ENCODE measurements around the gene SOCS2. TPM values are rescaled to one million over a fixed set of nuclear protein-coding genes. Genes with fewer than 3 reads are reported as not detected.
"Not testable (repeated sequence)": the region's sequence is repeated elsewhere in the genome, so short reads cannot be mapped to it uniquely, and the experiment has no call there.

The SOCS2 gene
- total RNA-seq, 6 experiments from 2014 or later: 0.75 to 17.4 (median 12.7) TPM

DNA sequence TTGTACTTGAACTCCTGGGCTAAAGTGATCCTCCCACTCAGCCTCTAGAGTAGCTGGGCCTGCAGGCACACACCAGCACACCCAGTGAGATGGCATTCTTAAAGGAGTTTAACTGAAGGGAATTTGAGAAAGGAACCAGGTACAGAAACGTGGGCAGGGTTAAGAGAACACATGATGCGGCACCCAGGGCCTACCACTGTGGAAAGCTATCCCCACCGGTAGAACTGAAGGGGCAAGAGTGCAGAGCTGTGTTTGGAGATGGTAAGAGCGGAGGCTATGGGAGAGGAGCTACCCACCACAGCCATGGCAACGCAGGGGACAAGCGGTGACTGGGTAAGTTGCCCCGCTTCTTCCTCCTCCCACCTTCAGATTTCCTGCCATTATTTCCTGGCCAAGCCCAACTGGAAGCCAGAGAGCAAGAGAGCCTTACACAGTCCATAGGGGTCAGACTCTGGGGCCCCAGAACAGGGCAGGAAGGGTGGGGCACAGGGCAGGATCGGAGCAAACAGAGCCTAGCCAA lies 46.5 kb downstream of the SOCS2 start:
- intact Hi-C loops (cut with DNase I): no loop called here
- ATAC-seq (no peak), DNase-seq (no peak)
- Histone ChIP-seq H3K27ac (no peak overlapping the region), H3K4me3 (no peak overlapping the region), H3K36me3 (no peaks in the 10 kb centered on the region), H3K9me3 (no peaks in the 10 kb centered on the region), H3K4me1 (no peaks in the 10 kb centered on the region), H3K27me3 (no peaks in the 10 kb centered on the region)
- WGBS (ENCODE audit: insufficient coverage, low coverage, low lambda C conversion rate, missing lambda C conversion rate): no CpG with 5 or more reads among the region's 8 CpGs
- TF ChIP-seq, protein P1, sequence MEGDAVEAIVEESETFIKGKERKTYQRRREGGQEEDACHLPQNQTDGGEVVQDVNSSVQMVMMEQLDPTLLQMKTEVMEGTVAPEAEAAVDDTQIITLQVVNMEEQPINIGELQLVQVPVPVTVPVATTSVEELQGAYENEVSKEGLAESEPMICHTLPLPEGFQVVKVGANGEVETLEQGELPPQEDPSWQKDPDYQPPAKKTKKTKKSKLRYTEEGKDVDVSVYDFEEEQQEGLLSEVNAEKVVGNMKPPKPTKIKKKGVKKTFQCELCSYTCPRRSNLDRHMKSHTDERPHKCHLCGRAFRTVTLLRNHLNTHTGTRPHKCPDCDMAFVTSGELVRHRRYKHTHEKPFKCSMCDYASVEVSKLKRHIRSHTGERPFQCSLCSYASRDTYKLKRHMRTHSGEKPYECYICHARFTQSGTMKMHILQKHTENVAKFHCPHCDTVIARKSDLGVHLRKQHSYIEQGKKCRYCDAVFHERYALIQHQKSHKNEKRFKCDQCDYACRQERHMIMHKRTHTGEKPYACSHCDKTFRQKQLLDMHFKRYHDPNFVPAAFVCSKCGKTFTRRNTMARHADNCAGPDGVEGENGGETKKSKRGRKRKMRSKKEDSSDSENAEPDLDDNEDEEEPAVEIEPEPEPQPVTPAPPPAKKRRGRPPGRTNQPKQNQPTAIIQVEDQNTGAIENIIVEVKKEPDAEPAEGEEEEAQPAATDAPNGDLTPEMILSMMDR (IDR thresholded peaks at IDR 0.05): no peak
- no peak for TF ChIP-seq POLR2A (IDR thresholded peaks at IDR 0.05)

DNA sequence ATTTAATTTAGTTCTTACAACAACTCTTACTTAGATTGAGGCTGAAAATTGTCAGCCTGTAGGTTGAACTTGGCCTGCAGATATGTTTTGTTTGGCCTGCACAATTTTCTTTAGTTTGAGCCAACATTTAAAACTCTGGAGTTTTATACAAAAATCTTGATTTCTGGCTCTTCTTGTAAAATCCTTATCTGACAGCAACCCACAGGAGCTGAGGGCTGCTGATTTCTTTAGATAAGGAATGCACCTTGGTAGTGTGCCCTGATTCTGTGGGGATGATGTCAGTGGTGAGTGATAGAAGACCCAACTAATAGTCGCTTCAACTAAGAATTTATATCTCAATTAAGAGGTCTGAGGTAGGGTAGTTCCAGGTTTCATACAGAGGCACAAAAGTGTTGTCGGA lies 49.5 kb downstream of the SOCS2 start:
- no peaks in the 10 kb centered on the region for H3K36me3 ChIP-seq
- ATAC-seq (no peak), DNase-seq (no peak)
- WGBS (ENCODE audit: insufficient coverage, low coverage, low lambda C conversion rate, missing lambda C conversion rate): no CpG with 5 or more reads among the region's 2 CpGs
- TF ChIP-seq POLR2A (IDR thresholded peaks at IDR 0.05): no peak
- TF ChIP-seq, protein P1 (IDR thresholded peaks at IDR 0.05): no peak
- H3K27me3 ChIP-seq: no peaks in the 10 kb centered on the region
- no peaks in the 10 kb centered on the region for H3K9me3 ChIP-seq
- no peaks in the 10 kb centered on the region for H3K4me1 ChIP-seq
- H3K4me3 ChIP-seq: no peak overlapping the region
- intact Hi-C loops (cut with DNase I): no loop called here
- H3K27ac ChIP-seq: no peak overlapping the region

DNA sequence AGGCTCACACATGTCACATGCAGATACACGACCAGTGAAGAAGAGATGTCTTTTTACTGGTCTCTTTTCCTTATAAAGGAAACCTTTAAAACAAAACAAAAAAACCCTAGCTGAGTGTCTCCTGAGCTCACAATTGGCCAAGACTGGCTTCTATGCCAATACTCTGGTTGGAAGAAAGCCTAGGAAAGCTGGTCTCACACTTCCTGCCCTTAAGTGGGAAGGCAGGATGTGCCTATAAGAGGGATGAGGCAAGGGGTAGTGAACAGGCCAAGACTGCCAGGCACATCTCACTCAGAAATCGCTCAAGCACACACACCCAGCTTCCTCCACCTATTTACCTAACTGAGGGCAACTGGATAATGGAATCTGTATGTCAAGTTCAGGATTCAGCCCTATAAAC lies 50.0 kb downstream of the SOCS2 start:
- no peaks in the 10 kb centered on the region for H3K9me3 ChIP-seq
- no peak overlapping the region for H3K27ac ChIP-seq
- WGBS (ENCODE audit: insufficient coverage, low coverage, low lambda C conversion rate, missing lambda C conversion rate): 58% methylated on average over 2 of the region's 2 CpGs
- H3K4me3 ChIP-seq: no peak overlapping the region
- H3K36me3 ChIP-seq: no peaks in the 10 kb centered on the region
- intact Hi-C loops (cut with DNase I): no loop called here
- no peaks in the 10 kb centered on the region for H3K4me1 ChIP-seq
- H3K27me3 ChIP-seq: no peaks in the 10 kb centered on the region
- DNase-seq (no peak), ATAC-seq (no peak)
- TF ChIP-seq, protein P1 (IDR thresholded peaks at IDR 0.05): no peak
- no peak for TF ChIP-seq POLR2A (IDR thresholded peaks at IDR 0.05)

DNA sequence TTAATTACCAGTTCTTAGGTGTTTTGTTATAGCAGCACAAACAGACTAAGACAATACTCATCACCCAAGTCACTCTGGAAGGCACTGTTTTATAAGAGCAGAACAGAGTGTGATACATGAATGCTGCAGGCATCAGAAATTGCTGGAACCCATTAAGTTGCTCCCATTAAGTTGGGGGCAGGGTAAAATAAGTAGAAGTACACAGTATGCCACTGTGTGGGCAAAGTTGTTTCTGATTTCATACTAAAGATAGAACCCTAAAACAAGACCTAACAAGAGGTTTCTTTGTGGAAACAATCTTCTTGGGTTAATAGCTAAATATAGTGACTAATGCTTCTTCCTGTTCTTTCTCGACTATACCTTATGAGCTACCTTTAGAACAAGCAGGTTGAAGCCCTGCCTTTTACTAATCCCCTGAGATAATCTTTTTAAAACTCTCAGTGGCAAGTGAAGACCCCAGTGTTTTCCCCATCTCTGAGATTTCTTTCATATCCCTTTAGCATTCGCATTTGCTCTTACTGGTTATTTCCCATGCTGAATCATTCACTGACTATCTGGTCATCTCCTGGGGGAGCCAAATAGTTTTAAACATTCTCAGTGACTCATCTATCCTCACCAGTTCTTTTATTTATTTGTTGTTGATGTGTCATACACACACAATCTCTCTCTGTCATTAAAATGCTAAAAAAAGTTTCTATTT lies 52.3 kb downstream of the SOCS2 start:
- Histone ChIP-seq H3K4me3 (no peak overlapping the region), H3K36me3 (no peaks in the 10 kb centered on the region), H3K27me3 (no peaks in the 10 kb centered on the region), H3K9me3 (no peaks in the 10 kb centered on the region), H3K4me1 (no peaks in the 10 kb centered on the region), H3K27ac (no peak overlapping the region)
- intact Hi-C loops (cut with DNase I): no loop called here
- no peak for DNase-seq
- no peak for TF ChIP-seq POLR2A (IDR thresholded peaks at IDR 0.05)
- TF ChIP-seq, protein P1 (IDR thresholded peaks at IDR 0.05): no peak
- ATAC-seq: peak in 1 of 4 donors; percentile 90
- 58% methylated on average over 2 of the region's 2 CpGs for WGBS (ENCODE audit: insufficient coverage, low coverage, low lambda C conversion rate, missing lambda C conversion rate)

DNA sequence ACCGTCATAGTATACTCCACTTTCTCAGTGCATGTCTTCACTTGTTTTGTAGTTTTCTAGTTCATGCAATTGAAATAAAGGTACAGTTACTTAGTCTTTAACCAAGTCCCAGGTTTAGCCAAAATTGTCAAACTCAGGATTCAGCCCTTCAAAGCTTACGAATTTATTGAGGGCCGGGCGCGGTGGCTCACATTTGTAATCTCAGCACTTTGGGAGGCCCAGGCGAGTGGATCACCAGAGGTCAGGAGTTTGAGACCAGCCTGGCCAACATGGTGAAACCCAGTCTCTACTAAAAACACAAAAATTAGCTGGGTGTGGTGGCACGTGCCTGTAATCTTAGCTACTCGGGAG lies 52.8 kb downstream of the SOCS2 start:
- intact Hi-C loops (cut with DNase I): not testable (repeated sequence)

More for the DNA sequence above, 52.8 kb downstream of the SOCS2 start:
- 84% methylated on average over 6 of the region's 8 CpGs for WGBS (ENCODE audit: insufficient coverage, low coverage, low lambda C conversion rate, missing lambda C conversion rate)
- H3K4me3 ChIP-seq, ATAC-seq, DNase-seq, H3K36me3 ChIP-seq, H3K27ac ChIP-seq, H3K27me3 ChIP-seq, H3K4me1 ChIP-seq, H3K9me3 ChIP-seq: not testable (repeated sequence)

All from right lobe of liver (tissue), 6 donors.